Smooth muscle cell (in vitro differentiated cells): ENCODE data around the gene UNC93B1. TPM values are rescaled to one million over a fixed set of nuclear protein-coding genes. Genes with fewer than 3 reads are reported as not detected.

Source experiments
- DNase-seq: peaks from one replicate; lab custom pipeline; 2025; ENCODE audit not compliant: unreplicated experiment; lab: John Stamatoyannopoulos, UW
- H2AFZ ChIP-seq: fragments of 200-600 bp; sonication (generic); 2 replicates; pipeline ENCODE4 v1.6.0; 2016; ENCODE audit warnings: antibody characterized with exemption, low read depth, mild to moderate bottlenecking
- H3F3A ChIP-seq: fragments of 200-600 bp; sonication (generic); 2 replicates; pipeline ENCODE4 v1.6.0; 2017; ENCODE audit warnings: antibody characterized with exemption, low read depth
- H3K27ac ChIP-seq: fragments of 200-600 bp; sonication (generic); 2 replicates; pipeline ENCODE4 v1.5.1; 2016; ENCODE audit warnings: low read depth, mild to moderate bottlenecking
- H3K27me3 ChIP-seq: fragments of 200-600 bp; sonication (generic); 2 replicates; pipeline ENCODE4 v1.6.1; 2016; ENCODE audit warnings: low read depth, mild to moderate bottlenecking
- H3K36me3 ChIP-seq: fragments of 200-600 bp; sonication (generic); 2 replicates; pipeline ENCODE4 v1.5.1; 2016; ENCODE audit warnings: low read depth
- H3K4me1 ChIP-seq: fragments of 200-600 bp; sonication (generic); 2 replicates; pipeline ENCODE4 v1.5.1; 2016; ENCODE audit warnings: low read depth
- H3K4me2 ChIP-seq: fragments of 200-600 bp; sonication (generic); 2 replicates; pipeline ENCODE4 v1.6.0; 2016; ENCODE audit warnings: mild to moderate bottlenecking
- H3K4me3 ChIP-seq: fragments of 200-600 bp; sonication (generic); 2 replicates; pipeline ENCODE4 v1.5.1; 2016; ENCODE audit warnings: mild to moderate bottlenecking
- H3K79me2 ChIP-seq: fragments of 200-600 bp; sonication (generic); 2 replicates; pipeline ENCODE4 v1.6.0; 2016; ENCODE audit warnings: low read depth, mild to moderate bottlenecking
- H3K9ac ChIP-seq: fragments of 200-600 bp; sonication (generic); 2 replicates; pipeline ENCODE4 v1.6.0; 2016; ENCODE audit warnings: low read depth
- H3K9me3 ChIP-seq: fragments of 200-600 bp; sonication (generic); replicated peaks from 2 replicates; pipeline ENCODE4 v1.5.1; 2016; ENCODE audit warnings: low read depth
- H4K20me1 ChIP-seq: fragments of 200-600 bp; sonication (generic); 2 replicates; pipeline ENCODE4 v1.6.0; 2016; ENCODE audit warnings: low read depth
- WGBS: methylation state at CpG from one replicate; pipeline ENCODE4 v1.1.7; 2016; ENCODE audit warnings: low lambda C conversion rate; 5-methylcytosine and 5-hydroxymethylcytosine counted together
- polyA plus RNA-seq: library from polyadenylated mRNA; unstranded; fragments of >200 nt; fragmentation: Nextera tagmentation; extraction: Ambion mirVana; gene quantifications from 2 replicates; pipeline ENCODE4 v1.2.1, GENCODE V29; 2016
- total RNA-seq: library from RNA; depleted of rRNA; stranded (reverse); fragments of >200 nt; gene quantifications from 2 replicates; pipeline ENCODE4 v1.2.3, GENCODE V29; 2014
- TF ChIP-seq, protein P1 (sequence below): fragments of 200-600 bp; sonication (generic); IDR thresholded peaks from 2 replicates; pipeline ENCODE4 v1.5.1; 2017; ENCODE audit warnings: borderline replicate concordance, mild to moderate bottlenecking, antibody characterized with exemption; ENCODE audit not compliant: insufficient read depth, poor library complexity, severe bottlenecking

UNC93B1 gene
- total and polyA plus RNA-seq, 2 experiments from 2014 or later, result 17.5 to 33.4 TPM

DNA sequence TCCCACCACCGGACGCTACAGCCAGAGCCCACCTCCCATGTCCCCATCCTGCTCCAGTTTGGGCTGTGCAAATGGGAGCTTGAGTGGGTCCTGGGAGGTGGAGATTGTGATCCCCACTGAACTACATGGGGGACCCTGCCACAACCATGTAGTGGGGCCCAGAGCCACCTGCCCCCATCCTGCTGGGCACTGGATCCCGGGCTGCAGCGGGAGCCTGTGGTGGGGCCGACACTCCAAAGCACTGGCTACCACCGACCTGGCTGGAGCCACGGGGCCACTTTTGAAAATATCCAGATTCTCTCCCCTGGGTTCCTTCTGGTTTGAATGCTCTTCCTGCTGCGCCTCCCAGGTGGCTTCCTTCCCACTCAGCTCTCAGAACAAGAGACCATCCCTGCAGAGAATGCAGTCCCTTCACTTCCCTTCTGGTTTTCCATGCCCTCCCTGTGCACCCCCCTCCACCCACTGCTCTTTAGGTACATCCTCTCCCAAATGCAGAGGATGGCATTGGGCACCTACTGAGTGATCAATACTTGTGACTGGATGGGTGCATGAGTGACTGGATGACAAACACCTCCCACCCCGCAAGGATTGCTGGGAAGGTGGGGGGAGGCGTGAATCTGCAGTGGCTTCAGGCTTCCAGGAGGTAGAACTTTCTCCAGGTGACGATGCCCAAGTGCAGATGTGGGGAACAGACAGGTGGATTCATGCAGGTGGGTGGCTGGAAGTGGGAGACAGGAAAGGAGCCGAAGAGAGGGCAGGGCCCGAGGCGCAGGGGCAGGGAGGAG is 846 bp upstream of the UNC93B1 start:
- Histone ChIP-seq H3K27ac (no peak overlapping the region), H3K79me2 (no peaks in the 10 kb centered on the region), H3F3A (no peaks in the 10 kb centered on the region), H3K9me3 (no peaks in the 10 kb centered on the region), H3K4me3 (no peak overlapping the region), H2AFZ (no peak overlapping the region), H3K9ac (no peak overlapping the region), H3K27me3 (no peaks in the 10 kb centered on the region), H3K36me3 (no peaks in the 10 kb centered on the region), H4K20me1 (no peaks in the 10 kb centered on the region), H3K4me1 (peaks cover 7% of the 10 kb centered on the region), H3K4me2 (peak overlapping the region; percentile 99)
- TF ChIP-seq, protein P1, sequence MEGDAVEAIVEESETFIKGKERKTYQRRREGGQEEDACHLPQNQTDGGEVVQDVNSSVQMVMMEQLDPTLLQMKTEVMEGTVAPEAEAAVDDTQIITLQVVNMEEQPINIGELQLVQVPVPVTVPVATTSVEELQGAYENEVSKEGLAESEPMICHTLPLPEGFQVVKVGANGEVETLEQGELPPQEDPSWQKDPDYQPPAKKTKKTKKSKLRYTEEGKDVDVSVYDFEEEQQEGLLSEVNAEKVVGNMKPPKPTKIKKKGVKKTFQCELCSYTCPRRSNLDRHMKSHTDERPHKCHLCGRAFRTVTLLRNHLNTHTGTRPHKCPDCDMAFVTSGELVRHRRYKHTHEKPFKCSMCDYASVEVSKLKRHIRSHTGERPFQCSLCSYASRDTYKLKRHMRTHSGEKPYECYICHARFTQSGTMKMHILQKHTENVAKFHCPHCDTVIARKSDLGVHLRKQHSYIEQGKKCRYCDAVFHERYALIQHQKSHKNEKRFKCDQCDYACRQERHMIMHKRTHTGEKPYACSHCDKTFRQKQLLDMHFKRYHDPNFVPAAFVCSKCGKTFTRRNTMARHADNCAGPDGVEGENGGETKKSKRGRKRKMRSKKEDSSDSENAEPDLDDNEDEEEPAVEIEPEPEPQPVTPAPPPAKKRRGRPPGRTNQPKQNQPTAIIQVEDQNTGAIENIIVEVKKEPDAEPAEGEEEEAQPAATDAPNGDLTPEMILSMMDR, result no peak
- WGBS, result 86% methylated on average over 14 of the region's 14 CpGs
- DNase-seq, result no peak

DNA sequence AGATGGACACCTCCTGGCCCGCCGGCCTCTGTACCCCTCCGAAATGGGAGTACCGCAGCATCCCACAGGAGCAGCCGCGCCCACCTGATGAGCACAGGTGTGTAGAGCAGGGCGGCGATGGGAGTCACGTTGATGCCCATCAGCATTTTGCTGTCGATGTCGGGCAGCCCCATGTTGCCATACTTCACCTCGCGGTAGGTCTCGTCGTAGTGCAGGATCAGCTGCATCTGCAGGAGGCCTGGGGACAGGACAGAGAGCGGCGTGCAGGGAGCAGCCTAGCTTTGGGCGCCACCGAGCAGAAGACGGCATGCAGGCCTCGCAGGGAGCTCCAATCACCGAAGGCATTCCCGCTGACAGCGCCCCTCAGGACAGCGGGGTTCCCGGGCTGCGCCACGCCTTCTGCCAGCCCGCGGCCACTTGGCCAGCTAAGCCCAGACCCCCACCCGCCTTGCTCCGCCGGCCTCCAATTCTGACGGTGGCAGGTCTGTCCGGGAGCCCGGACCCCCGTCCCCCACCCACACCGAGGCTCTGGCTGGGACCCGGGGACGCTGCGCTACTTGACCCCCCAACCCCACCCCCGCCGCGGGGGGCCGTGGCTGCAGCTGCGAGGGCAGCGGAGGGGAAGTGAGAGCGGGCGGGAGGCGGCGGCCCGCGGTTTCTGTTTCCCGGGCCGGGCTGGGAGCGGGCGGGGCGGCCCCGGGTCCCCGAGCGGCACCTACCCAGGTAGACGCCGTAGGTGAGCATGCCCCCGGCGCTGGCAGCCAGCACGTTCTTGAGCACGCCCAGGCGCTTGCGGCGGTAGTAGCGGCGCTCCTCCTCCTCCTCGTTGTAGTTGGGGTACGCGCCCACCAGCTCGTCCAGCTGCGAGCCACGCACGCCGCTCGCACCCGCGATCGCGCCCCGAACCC is 705 bp downstream of the UNC93B1 start:
- Histone ChIP-seq H3K4me1 (peaks cover 4% of the 10 kb centered on the region), H4K20me1 (no peaks in the 10 kb centered on the region), H3K36me3 (no peaks in the 10 kb centered on the region), H3K9me3 (no peaks in the 10 kb centered on the region), H3K9ac (no peak overlapping the region), H3K4me3 (peak overlapping the region; percentile 70), H3F3A (no peaks in the 10 kb centered on the region), H3K27ac (no peak overlapping the region), H3K79me2 (no peaks in the 10 kb centered on the region), H3K4me2 (peak overlapping the region; percentile 99), H3K27me3 (no peaks in the 10 kb centered on the region), H2AFZ (peak overlapping the region; percentile 74)
- TF ChIP-seq, protein P1, result no peak
- WGBS, result 22% methylated on average over 48 of the region's 86 CpGs
- DNase-seq, result no peak

DNA sequence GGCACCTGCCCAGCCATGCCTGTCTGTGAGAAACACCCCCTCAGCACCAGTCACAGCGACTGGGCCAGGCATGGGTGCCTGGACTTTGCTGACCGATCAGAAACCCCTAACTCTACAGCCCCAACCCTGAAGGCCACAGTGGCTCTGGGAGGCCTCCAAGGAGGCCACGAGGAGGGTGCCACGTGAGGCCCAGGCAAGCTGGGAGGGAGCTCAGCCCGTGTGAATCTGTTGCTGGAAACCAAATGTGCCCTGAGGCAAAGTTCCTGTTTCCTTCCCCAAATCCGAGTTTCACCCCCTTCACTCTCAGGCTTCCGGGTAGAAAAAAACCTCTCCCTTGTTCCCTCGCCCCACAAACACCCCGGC is 1.3 kb downstream of the UNC93B1 start:
- Histone ChIP-seq H3K27ac (no peak overlapping the region), H3K9ac (no peak overlapping the region), H3K27me3 (no peaks in the 10 kb centered on the region), H3K9me3 (no peaks in the 10 kb centered on the region), H3K4me2 (no peak overlapping the region), H4K20me1 (no peaks in the 10 kb centered on the region), H3K4me3 (no peak overlapping the region), H3F3A (no peaks in the 10 kb centered on the region), H3K36me3 (no peaks in the 10 kb centered on the region), H2AFZ (no peak overlapping the region), H3K79me2 (no peaks in the 10 kb centered on the region), H3K4me1 (peaks cover 4% of the 10 kb centered on the region)
- no peak for DNase-seq
- WGBS, result 83% methylated on average over 9 of the region's 9 CpGs
- TF ChIP-seq, protein P1, result no peak
